Measurements from ENCODE around the gene NPR2.

The NPR2 gene

GRCh38 chr9:35854091-35854762, 62.8 kb downstream of the NPR2 start:
- H3K36me3 ChIP-seq (replicated peaks): no peaks in the 10 kb centered on the region
- no peaks in the 10 kb centered on the region for H3K9me3 ChIP-seq
- no peaks in the 10 kb centered on the region for H3K4me1 ChIP-seq
- H3K4me3 ChIP-seq: no peak overlapping the region
- no peak for DNase-seq (ENCODE audit: low spot score in 2 of 2)
- in situ Hi-C loops (cut with MboI; ENCODE audit: low sequenced_read_pairs): no loop called here
- no peaks in the 10 kb centered on the region for H3K27me3 ChIP-seq (ENCODE audit: low read depth)

GRCh38 chr9:35856206-35856605, 64.8 kb downstream of the NPR2 start:
- H3K36me3 ChIP-seq (replicated peaks): no peaks in the 10 kb centered on the region
- DNase-seq (ENCODE audit: low spot score in 2 of 2): no peak
- in situ Hi-C loops (cut with MboI; ENCODE audit: low sequenced_read_pairs): no loop called here
- peaks cover 8% of the 10 kb centered on the region; the same call in 1 of the 2 replicates for H3K27me3 ChIP-seq (ENCODE audit: low read depth)
- H3K4me1 ChIP-seq: no peaks in the 10 kb centered on the region
- H3K9me3 ChIP-seq: no peaks in the 10 kb centered on the region
- no peak overlapping the region for H3K4me3 ChIP-seq

GRCh38 chr9:35856882-35857281, 65.5 kb downstream of the NPR2 start:
- Histone ChIP-seq H3K4me3 (no peak overlapping the region), H3K36me3 (replicated peaks) (no peaks in the 10 kb centered on the region), H3K4me1 (no peaks in the 10 kb centered on the region), H3K27me3 (ENCODE audit: low read depth) (peaks cover 8% of the 10 kb centered on the region; the same call in 1 of the 2 replicates), H3K9me3 (no peaks in the 10 kb centered on the region)
- in situ Hi-C loops (cut with MboI; ENCODE audit: low sequenced_read_pairs): no loop called here
- no peak for DNase-seq (ENCODE audit: low spot score in 2 of 2)

- no peaks in the 10 kb centered on the region for H3K4me1 ChIP-seq
- no peak for DNase-seq (ENCODE audit: low spot score in 2 of 2)
- H3K4me3 ChIP-seq: no peak overlapping the region
- H3K9me3 ChIP-seq: no peaks in the 10 kb centered on the region
- in situ Hi-C loops (cut with MboI; ENCODE audit: low sequenced_read_pairs): no loop called here
- no peaks in the 10 kb centered on the region for H3K36me3 ChIP-seq (replicated peaks)
- H3K27me3 ChIP-seq (ENCODE audit: low read depth): peaks cover 8% of the 10 kb centered on the region; the same call in 1 of the 2 replicates
Observed at GRCh38 chr9:35858458-35858857, 67.1 kb downstream of the NPR2 start.

Measured in HAP-1 (cell line).